HG02973 (cell line): ENCODE data around the gene FTHL17.
A peak's percentile ranks its signal among the peaks of the same experiment; 100 is the strongest.

Experiments
- ATAC-seq: cut with Tn5 transposase; IDR thresholded peaks from one replicate; pipeline ENCODE4 v1.9.1; 2021; ENCODE audit warnings: moderate library complexity; ENCODE audit not compliant: unreplicated experiment

FTHL17 gene

GRCh38 chrX:31039327-31039711, 32.5 kb downstream of the FTHL17 start:
- ATAC-seq, result no peak

GRCh38 chrX:31038575-31039326, 33.1 kb downstream of the FTHL17 start:
- ATAC-seq, result peak; percentile 54

GRCh38 chrX:31036895-31037294, 34.9 kb downstream of the FTHL17 start:
- no peak for ATAC-seq

GRCh38 chrX:31027351-31027750, 44.5 kb downstream of the FTHL17 start:
- ATAC-seq, result no peak

GRCh38 chrX:31024866-31025265, 47.0 kb downstream of the FTHL17 start:
- ATAC-seq, result no peak

- ATAC-seq, result no peak
Observed at GRCh38 chrX:31021537-31021936, 50.3 kb downstream of the FTHL17 start.
